ENCODE results near the gene ABHD18.
"Not testable (repeated sequence)": the region's sequence is repeated elsewhere in the genome, so short reads cannot be mapped to it uniquely, and the experiment has no call there.

Gene ABHD18

DNA sequence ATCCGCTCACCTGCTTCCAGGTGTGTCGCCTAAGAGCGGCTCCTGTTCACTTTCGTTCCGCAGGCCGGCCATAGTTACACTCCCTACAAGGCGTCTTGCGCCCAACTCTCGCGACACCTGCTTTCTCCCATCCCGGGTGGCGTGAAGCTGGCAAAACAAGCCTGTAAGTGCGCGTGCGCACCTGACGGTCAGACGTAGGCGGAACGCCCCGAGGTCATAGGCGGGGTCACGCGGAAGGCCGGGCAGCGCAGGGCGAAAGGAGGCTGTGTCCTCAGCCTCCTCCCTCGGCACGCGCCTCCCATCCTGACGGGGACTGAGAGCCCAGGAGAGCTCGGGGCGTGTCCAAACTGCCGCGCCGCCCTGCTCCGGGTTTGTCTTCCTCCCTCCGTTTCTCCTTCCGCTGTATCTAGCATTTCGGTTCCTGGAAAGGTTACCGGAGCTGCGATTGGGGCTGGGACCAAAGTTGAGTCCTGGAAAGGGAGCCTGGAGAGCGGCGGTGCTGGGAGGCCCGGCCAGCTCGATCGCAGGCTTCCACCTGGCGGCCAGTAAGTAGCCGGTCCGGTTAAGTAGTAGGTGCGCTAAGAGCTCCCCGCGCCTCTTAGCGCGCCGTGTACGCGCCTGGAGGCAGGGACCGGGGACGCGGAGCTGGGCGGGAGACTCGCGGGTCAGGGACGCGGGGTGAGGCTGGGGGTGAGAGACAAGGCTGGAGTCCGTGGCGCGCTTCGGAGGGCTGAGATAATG, at the start of gene ABHD18, which contains the start of gene MFSD8:
Gene ABHD18, plus strand, starts transcription at position 345 of the 741 bp plus-strand sequence. CDS start 17,550 bp downstream, outside the sequence.
Gene MFSD8, minus strand, starts transcription at position 112 of the 741 bp plus-strand sequence. Its CDS starts 40 bp downstream, at position 72.
- peak; percentile 98 for DNase-seq (ENCODE audit: low read depth)

DNA sequence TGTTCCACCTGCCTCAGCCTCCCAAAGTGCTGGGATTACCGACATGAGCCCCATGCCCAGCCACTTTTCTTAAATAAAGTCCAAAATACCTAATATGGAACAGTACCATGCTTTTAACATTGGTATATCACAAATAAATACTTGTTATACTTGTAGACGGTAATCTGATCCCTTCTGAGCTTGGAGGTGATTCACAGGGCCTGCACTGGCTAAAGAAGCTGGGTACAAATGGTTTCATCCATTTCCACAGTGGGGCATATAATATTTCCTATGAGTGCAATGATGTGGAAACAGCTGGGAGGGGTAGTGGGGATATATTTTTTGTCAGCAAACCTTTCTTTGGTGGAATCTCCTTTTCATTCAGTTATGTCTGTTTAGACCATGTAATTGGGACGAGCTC, 48.7 kb upstream of the ABHD18 start:
- DNase-seq (ENCODE audit: low read depth) = no peak

DNA sequence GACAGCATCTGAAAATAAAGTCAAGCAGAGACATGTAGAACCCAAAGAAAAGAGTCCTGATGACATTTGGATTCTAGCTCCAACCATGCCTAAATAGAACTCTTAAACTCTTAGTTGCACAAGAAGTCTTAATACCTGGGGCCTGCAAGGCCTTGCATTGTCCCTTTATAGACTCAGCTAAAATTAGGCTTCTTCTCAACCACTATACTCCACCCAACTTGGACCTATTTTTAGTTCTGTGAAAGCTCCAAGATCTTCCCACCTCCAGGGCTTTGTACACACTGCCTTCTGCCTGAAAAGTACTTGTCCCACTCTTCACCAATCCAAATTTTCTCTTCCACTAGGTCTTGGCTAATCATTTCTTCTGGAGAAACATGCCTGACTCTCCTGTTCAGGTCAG, 48.1 kb upstream of the ABHD18 start:
- no peak for DNase-seq (ENCODE audit: low read depth)

DNA sequence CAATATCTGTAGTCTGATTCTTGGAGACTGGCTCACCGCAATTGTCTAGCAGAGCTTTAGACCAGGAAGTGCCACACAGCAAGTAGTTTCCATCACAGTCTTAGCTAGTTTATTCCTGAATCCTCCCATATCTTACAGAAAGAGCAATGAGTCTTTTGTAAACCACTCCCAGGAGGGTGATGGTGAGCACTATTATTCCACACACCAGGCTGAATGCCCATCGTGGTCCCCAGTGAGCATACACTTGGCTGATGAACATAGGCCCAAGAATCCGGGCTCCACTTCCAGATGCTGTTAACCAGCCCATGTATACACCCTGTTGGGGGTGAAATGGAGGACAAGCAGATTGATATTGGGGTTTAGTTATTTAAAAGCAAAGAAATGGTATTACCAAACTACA, 44.7 kb upstream of the ABHD18 start:
- no peak for DNase-seq (ENCODE audit: low read depth)

DNA sequence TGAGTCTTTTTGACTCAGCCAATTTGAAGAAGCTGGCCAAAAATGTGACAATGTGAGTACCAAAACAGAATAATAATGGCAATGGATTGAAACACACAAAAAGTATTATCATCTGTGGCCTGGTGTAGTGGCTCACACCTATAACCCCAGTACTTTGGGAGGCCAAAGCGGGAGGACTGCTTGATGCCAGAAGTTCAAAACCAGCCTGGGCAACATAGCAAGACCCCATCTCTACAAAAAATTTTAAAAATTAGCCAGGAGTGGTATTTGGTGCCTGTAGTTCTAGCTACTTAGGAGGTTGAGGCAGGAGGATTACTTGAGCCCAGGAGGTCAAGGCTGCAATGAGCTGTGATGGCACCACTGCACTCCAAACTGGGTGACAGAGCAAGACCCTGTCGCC, 43.0 kb upstream of the ABHD18 start:
- no peak for DNase-seq (ENCODE audit: low read depth)

DNA sequence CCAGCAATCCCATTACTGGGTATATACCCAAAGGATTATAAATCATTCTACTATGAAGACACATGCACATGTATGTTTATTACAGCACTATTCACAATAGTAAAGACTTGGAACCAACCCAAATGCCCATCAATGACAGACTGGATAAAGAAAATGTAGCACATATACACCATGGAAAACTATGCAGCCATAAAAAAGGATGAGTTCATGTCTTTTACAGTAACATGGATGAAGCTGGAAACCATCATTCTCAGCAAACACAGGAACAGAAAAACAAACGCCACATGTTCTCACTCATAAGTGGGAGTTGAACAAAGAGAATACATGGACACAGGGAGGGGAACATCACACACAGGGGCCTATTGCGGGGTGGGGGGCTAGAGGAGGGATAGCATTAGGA, 39.5 kb upstream of the ABHD18 start:
- not testable (repeated sequence) for DNase-seq (ENCODE audit: low read depth)

DNA sequence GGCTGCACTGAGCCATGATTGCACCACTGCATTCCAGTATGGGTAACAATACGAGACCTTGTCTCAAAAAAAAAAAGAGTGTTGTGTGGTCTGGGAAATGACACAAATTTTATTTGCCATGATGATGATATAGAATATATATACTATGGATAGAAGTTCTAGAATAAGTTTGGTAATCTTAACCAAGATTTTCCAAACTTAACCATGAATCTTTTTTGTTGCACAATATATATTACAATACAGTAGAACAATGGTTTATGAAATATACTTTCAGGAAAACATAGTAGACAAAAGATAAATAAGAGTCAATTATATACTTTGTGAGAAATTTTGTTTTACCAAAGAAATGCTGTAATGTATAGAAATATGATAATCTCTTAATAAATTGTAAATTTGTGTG, 35.0 kb upstream of the ABHD18 start:
- no peak for DNase-seq (ENCODE audit: low read depth)

DNA sequence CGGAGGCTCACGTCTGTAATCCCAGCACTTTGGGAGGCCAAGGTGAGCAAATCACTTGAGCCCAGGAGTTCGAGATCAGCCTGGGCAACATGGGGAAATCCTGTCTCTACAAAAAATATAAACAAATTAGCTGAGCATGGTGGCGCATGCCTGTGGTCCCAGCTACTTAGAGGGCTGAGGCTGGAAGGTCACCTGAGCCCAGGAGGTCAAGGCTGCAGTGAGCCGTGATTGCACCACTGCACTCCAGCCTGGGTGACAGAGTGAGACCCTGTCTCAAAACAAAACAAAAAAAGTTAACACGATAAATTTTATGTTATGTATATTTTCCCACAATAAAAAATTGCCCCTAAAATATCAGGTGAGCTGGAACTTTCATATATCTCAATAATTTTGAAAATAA, 33.4 kb upstream of the ABHD18 start:
- not testable (repeated sequence) for DNase-seq (ENCODE audit: low read depth)

DNA sequence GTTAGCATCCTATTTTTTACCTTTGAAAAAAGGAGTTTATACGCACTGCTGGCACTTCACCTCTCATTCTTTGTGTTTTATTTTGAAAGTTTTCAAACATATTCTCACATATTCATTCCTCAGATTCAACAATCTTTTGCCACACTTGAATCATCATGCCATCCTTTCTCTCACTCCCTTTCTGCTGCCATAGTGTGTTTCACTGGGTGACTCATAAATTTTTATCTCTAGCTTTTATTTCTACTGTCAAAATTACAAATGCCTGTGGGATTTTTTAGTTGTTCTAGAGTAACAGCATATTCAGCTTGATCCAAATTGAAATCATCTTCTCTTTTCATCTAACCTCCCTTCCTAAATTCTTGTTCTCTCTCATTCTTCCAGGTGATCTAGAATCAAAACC, 28.2 kb upstream of the ABHD18 start:
- DNase-seq (ENCODE audit: low read depth) = no peak

DNA sequence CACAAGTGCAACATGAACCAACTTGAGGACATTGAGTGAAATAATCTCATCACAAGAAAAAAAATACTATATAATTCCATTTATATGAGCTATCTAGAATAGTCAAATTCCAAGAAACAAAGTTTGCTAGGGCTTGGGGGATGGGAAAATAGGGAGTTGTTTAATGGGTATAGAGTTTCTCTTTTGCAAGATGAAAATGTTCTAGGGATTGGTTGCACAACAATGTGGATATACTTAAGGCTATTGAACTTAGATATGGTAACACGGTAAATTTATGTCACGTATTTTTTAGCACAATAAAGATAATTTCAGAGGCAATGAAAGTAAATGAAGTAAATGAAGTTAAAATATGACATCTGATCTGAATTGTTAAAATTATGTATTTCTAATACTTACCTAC, 8.1 kb upstream of the ABHD18 start:
- DNase-seq (ENCODE audit: low read depth) = no peak

DNA sequence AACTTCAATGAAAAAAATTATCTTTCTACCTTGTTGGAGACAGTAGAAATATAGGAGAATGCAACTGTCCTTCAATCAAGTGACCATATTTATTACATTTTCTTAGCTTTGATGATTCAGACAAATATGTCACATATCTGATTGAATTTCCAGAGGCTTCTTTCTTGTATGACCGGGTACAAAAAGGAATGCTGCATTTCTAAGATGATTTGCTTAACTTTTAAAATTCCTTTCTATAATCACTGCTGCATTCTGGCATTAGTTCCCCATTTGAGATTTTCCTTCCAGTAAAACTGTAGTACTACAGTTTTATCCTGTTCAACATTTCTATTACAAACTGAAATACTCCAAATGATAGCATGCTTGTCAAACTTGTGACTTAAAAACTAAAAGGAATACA, 5.4 kb upstream of the ABHD18 start:
- DNase-seq (ENCODE audit: low read depth) = no peak

DNA sequence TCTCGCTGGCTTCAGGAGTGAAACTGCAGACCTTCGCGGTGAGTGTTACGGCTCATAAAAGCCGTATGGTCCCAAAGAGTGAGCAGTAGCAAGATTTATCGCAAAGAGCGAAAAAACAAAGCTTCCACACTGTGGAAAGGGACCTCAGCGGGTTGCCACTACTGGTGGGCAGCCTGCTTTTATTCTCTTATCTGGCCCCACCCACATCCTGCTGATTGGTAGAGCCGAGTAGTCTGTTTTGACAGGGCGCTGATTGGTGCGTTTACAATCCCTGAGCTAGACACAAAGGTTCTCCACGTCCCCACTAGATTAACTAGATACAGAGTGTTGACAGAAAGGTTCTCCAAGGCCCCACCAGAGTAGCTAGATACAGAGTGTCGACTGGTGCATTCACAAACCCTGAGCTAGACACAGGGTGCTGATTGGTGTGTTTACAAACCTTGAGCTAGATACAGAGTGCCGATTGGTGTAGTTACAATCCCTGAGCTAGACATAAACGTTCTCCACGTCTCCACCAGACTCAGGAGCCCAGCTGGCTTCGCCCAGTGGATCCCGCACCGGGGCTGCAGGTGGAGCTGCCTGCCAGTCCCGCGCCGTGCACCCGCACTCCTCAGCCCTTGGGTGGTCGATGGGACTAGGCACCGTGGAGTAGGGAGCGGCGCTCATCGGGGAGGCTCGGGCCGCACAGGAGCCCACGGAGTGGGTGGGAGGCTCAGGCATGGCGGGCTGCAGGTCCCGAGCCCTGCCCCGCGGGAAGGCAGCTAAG, 1.4 kb upstream of the ABHD18 start:
- not testable (repeated sequence) for DNase-seq (ENCODE audit: low read depth)

DNA sequence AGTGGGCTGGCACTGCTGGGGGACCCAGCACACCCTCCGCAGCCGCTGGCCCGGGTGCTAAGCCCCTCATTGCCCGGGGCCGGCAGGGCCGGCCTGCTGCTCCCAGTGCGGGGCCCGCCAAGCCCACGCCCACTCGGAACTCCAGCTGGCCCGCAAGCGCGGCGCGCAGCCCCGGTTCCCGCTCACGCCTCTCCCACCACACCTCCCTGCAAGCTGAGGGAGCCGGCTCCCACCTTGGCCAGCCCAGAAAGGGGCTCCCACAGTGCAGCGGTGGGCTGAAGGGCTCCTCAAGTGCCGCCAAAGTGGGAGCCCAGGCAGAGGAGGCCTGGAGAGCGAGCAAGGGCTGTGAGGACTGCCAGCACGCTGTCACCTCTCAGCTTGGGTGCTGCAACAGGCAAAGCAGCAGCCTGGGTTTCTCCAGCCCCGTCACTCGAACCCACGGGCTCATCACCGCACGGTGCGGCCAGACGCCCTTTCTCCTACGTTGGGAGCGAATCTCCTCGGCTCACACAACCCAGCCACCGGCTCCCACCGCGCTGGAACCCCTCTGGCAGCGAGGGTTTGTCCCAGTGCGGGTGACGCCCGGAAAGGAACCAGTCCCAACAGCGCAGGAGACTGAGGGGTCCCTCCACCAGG, 662 bp upstream of the ABHD18 start:
- DNase-seq (ENCODE audit: low read depth) = peak; percentile 7

DNA sequence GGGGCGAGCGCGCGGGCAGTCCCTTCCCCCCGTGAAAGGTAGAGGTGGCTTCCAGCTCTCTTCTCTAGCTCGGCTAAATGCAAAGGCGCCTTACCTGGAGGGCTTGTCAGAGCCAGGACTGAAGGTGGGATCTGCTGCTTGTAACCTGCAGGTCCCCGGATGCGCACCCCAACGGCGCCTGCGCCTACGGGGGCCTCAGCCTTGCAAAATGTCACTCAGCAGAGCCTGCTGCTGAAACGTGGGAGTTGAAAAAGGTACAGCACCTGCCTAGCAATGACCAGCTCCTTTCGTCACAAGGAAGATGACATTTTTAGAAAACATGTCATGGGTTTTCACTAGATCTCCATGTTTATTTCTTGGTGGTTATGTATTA, 583 bp downstream of the ABHD18 start:
- DNase-seq (ENCODE audit: low read depth) = peak; percentile 52

DNA sequence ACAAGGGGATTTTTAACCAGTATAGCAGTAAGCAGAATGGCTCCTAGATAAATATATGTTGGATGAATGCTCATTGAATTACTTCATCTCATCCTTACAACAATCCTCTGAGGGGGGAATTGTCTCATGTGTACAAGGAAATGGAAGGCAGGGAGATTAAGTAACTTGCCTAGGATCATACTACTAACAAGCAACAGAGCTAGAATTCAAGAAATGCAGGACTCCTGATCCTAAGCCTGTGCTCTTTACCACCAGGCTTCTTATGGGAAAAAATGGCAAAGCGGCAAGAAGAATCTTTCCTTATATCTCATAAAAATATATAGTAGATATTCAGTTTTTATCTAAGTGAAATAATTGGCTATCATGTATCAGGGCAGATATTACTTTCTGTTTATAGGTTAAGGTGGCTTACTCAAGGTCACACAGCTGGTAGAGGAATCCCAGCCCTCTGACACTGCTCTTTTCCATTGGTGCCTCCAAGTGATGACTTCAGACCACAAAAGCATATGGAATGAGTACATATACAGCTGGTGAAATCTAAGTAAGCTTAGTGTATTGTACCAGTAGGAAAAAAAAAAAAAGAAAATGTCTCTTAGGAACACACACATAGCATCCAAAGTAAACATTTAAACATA, 2.1 kb downstream of the ABHD18 start:
- no peak for DNase-seq (ENCODE audit: low read depth)

DNA sequence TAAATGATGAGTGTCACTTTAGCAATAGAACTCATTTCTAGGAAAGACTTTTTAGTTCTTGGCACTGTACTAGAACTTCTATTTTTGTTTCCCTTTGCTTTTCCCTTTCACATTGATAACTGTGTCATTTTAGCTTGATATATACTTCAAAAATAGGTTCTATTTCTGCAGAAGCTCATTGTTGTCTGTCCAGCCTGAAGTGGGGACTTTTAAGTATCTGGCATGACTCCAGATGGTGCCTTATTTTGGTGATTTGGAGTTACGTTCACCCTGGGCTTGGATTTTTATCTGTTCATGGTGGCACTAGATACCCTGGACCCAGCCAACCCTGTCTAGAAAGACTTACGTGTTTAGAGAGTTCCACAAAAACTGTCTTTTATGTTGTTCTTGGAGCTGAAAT, 3.4 kb downstream of the ABHD18 start:
- no peak for DNase-seq (ENCODE audit: low read depth)

DNA sequence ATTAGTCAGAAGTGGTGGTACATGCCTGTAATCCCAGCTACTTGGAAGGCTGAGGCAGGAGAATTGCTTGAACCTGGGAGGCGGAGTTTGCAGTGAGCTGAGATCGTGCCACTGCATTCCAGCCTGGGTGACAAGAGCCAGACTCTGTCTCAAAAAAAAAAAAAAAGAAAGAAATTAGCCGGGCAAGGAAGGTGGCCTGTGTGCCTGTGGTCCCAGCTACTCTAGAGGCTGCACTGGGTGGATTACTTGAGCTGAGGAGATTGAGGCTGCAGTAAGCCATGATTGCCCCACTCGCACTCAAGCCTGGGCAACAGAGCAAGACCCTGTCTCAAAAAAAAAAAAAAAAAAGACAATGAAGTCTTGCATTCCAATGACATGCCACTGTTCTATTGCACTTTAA, 5.7 kb downstream of the ABHD18 start:
- DNase-seq (ENCODE audit: low read depth) = not testable (repeated sequence)

DNA sequence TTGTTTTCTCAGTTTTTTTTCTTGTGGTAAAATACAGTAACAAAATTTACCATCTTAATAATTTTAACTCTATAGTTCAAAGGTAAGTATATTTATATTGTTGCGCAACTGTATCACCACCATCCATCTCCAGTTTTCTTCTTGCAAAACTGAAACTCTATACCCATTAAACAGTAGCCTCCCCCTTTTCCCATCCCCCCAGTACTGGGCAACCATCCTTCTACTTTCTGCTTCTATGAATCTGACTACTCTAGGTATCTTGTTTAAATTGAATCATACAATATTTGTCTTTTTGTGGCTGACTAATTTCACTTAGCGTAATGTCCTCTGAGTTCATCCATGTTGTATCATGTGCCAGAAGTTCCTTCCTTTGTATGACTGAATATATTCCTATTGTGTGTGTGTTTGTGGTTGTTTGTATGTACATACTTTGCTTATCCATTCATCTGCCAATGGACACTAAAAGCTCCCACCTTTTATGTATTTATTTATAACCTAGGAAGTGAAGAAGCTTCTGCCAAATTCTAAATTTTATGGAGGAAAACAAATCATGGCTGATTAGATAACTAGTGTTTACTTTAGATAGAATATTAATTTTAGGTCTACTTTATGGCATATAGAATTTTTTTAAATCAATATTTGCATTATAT, 10.0 kb downstream of the ABHD18 start:
- DNase-seq (ENCODE audit: low read depth) = no peak

DNA sequence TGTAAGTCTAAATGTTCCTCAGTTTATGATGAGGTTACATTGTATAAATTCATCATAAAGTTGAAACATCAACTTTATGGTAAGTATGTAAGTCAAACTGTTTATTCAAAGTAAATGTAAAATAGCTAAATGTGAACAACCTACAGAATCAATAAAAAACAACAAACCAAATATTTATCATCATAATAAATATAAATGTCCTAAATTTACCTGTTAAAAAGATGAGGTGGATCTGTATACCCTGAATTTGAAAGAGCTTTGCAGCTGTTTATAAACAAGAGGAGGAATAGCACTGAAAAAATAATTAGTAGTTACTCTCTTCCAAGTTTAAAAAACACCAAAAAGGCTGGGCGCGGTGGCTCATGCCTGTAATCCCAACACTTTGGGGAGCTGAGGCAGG, 13.7 kb downstream of the ABHD18 start:
- DNase-seq (ENCODE audit: low read depth) = no peak

DNA sequence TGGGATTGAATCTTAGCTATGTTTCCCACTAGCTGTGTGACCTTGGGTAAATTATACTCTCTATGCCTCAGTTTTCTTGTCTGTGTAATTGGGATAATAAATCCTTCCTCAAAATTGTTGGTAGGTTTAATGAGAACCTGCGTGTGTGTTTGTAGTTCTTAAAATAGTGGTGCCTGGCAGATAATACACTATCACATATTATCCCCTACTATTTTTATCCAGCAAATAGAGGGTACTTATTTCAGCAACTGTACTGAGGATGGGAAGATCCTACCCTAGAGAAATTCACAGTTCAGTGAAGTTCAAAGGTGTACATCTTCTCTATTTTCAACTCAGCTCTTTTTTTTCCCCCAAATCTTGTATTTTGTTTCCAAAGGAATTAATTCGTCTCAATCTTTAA, 17.2 kb downstream of the ABHD18 start:
- no peak for DNase-seq (ENCODE audit: low read depth)

DNA sequence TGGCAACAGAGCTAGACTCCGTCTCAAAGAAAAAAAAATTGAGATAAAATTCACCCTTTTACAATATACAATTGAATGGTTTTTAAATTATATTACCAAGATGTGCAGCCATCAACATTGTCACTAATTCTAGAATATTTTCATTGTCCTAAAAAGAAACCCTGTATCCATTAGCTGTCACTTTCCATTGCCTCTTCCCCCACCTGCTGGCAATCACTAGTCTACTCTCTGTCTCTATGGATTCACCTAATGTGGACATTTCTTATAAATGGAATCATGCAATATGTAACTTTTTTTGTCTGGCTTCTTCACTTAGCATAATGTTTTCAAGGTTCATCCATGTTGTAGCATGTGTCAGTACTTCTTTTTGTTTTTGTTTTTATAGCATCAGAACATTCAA, 20.8 kb downstream of the ABHD18 start:
- DNase-seq (ENCODE audit: low read depth) = no peak

DNA sequence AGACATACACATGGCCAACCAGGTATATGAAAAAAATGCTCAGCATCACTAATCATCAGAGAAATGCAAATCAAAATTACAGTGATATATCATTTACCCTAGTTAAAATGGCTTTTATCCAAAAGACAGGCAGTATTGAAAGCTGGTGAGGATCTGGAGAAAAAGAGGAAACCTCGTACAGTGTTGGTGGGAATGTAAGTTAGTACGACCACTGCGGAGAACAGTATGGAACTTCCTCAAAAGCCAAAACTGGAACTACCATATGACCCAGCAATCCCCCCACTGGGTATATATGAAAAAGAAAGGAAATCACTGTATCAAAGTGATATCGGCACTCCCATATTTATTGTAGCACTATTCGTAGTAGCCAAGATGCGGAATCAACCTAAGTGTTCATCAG, 23.4 kb downstream of the ABHD18 start:
- no peak for DNase-seq (ENCODE audit: low read depth)
